Right atrium auricular region (tissue), 2 donors: Measurements from ENCODE around the gene TSPYL6. TPM values are rescaled to one million over a fixed set of nuclear protein-coding genes. Genes with fewer than 3 reads are reported as not detected.
"Not testable (repeated sequence)": the region's sequence is repeated elsewhere in the genome, so short reads cannot be mapped to it uniquely, and the experiment has no call there.

ENCODE experiments used
- DNase-seq: peaks from one replicate; pipeline ENCODE4 v3.0.0-alpha.2; 2019; ENCODE audit warnings: low spot score
- H3K27ac ChIP-seq, 2 donors: fragments of 200-600 bp; sonication (generic); 1 replicate in 1 of 2; 2 replicates in 1 of 2; pipeline ENCODE4 v1.5.1; 2016 to 2019
- H3K27me3 ChIP-seq, 2 donors: fragments of 200-600 bp; sonication (generic); one replicate each; pipeline versions ENCODE4 v1.5.1 to v1.6.0; 2017 to 2019
- H3K36me3 ChIP-seq: fragments of 200-600 bp; sonication (generic); one replicate; pipeline ENCODE4 v1.5.1; 2016
- H3K4me1 ChIP-seq, 2 donors: fragments of 200-600 bp; sonication (generic); one replicate each; pipeline versions ENCODE4 v1.5.1 to v1.6.0; 2017 to 2019
- H3K4me3 ChIP-seq, 2 donors: fragments of 200-600 bp; sonication (generic); 1 replicate in 1 of 2; 2 replicates in 1 of 2; pipeline ENCODE4 v1.5.1; 2017 to 2019; ENCODE audit warnings: mild to moderate bottlenecking in 1 of 2, moderate library complexity in 1 of 2
- H3K9me3 ChIP-seq, 2 donors: fragments of 200-600 bp; sonication (generic); one replicate each; pipeline ENCODE4 v1.5.1; 2019
- total RNA-seq, 2 donors: library from RNA; depleted of rRNA; stranded (reverse); fragments of >200 nt; gene quantifications; one replicate each; pipeline ENCODE4 v1.1.0, GENCODE V29; 2016
- TF ChIP-seq, protein P1 (sequence below), 2 donors: fragments of 200-600 bp; sonication (generic); IDR thresholded peaks; one replicate each; pipeline ENCODE4 v1.5.1; 2019; ENCODE audit warnings: antibody characterized with exemption in 2 of 2

TSPYL6 gene
- total RNA-seq, 2 donors from 2014 or later: not detected

DNA sequence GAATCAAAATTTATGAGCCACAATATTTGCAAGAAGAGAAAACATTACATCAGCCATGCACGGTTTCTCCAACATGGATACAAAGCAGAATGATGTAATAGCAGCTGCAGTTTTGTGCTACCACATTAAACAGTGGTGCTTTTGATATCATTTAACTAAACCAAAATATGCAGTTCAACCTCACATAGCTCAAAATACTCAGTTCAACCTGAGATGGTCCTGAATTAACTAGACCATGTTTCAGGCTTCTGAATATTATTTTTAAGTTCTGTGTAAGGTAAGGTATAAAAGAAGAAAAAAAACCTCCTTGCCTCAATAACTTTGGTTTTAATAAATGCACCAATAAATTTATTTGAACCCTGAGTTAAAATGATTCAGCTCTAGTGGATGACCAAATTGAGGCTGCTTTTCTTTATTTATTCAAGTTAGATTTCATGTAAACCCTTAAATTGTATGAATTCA is 18.8 kb upstream of the TSPYL6 start:
- Histone ChIP-seq H3K27me3 (no peaks in the 10 kb centered on the region), H3K9me3 (no peaks in the 10 kb centered on the region), H3K4me1 (no peaks in the 10 kb centered on the region), H3K27ac (peak overlapping the region in 1 of 2 donors; percentile 32), H3K4me3 (no peak overlapping the region), H3K36me3 (no peaks in the 10 kb centered on the region)
- DNase-seq: no peak
- TF ChIP-seq, protein P1, sequence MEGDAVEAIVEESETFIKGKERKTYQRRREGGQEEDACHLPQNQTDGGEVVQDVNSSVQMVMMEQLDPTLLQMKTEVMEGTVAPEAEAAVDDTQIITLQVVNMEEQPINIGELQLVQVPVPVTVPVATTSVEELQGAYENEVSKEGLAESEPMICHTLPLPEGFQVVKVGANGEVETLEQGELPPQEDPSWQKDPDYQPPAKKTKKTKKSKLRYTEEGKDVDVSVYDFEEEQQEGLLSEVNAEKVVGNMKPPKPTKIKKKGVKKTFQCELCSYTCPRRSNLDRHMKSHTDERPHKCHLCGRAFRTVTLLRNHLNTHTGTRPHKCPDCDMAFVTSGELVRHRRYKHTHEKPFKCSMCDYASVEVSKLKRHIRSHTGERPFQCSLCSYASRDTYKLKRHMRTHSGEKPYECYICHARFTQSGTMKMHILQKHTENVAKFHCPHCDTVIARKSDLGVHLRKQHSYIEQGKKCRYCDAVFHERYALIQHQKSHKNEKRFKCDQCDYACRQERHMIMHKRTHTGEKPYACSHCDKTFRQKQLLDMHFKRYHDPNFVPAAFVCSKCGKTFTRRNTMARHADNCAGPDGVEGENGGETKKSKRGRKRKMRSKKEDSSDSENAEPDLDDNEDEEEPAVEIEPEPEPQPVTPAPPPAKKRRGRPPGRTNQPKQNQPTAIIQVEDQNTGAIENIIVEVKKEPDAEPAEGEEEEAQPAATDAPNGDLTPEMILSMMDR (IDR thresholded peaks at IDR 0.05): no peak

DNA sequence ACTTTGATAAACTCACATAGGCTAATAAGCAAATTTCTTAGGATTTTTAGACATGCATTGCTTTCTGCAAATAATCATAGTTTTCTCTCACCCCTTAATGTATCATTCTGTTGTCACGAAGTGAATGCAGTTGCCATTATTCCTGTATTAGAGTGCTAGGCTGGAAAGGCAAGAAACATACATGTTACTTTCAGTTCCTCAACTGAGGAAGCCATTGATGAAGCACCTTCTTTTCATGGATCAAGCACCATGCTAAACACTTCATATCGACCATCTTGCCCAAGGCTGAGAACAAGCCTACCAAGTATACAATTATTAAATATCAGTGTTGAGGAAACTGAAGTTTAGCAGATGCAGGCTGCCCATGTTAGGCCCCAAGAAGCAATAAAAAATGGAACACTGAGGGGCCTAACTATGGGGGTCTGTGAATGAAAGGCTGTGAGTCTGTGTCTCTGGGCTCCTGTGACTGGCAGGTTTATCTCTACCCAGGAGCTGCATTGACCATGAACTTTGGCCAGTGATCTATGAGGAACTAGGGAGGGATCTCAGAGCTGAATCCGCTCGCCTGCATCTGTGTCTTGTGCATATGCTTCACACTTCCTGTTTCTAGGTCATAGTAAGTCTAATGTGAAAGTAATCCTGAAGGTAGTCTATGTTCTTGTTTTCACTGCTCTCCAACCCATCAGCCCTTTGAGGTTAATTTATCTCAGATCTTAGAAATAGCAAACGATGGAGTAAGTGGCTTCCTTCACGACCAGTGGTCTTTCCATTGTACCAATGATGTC is 16.0 kb upstream of the TSPYL6 start:
- no peak for DNase-seq
- Histone ChIP-seq H3K4me1 (no peaks in the 10 kb centered on the region), H3K27me3 (no peaks in the 10 kb centered on the region), H3K4me3 (no peak overlapping the region), H3K9me3 (no peaks in the 10 kb centered on the region), H3K27ac (no peak overlapping the region), H3K36me3 (no peaks in the 10 kb centered on the region)
- TF ChIP-seq, protein P1 (IDR thresholded peaks at IDR 0.05): no peak

DNA sequence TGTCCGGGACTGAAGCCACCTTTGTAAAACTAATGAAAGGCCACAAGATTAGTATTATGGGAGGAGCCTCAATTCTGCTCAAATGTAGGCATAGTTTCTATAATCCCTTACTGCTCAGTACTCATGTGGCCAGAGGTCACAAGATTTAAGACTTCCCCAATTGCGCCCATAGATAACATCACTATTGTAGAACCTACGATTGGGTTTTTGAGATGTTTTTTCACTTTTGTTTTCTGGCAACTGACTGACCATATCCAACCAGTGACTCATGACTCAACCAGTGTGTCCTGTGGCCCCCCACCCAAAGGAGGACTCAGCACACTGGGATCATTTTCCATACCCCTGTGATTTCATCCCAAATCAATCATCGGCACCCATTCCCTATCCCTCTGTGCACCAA is 15.2 kb upstream of the TSPYL6 start:
- H3K4me1 ChIP-seq: no peaks in the 10 kb centered on the region
- TF ChIP-seq, protein P1 (IDR thresholded peaks at IDR 0.05): no peak
- no peak overlapping the region for H3K27ac ChIP-seq
- no peak for DNase-seq
- H3K27me3 ChIP-seq: no peaks in the 10 kb centered on the region
- no peaks in the 10 kb centered on the region for H3K9me3 ChIP-seq
- no peak overlapping the region for H3K4me3 ChIP-seq
- no peaks in the 10 kb centered on the region for H3K36me3 ChIP-seq

DNA sequence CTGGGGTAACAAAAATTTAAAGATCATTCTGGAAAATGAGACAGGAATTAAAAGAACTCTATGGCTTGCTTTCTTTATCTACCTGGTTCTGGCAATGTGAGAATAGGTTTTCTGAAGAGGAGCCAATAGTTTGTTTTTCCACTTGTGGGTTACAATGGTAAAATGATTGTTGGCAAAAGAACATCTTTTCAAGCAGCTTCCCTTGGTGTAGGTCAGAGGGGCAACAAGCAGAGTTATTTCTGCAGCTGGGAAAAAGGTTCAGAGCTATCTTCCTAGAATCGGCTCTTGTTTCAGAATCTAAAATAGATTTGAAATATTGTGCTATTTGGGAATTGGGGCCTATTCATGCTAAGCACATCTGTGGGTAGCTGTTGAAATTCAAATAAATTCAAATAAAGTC is 11.5 kb upstream of the TSPYL6 start:
- H3K9me3 ChIP-seq: no peaks in the 10 kb centered on the region
- no peaks in the 10 kb centered on the region for H3K4me1 ChIP-seq
- no peak for DNase-seq
- H3K27me3 ChIP-seq: no peaks in the 10 kb centered on the region
- H3K27ac ChIP-seq: no peak overlapping the region
- H3K4me3 ChIP-seq: no peak overlapping the region
- TF ChIP-seq, protein P1 (IDR thresholded peaks at IDR 0.05): no peak
- H3K36me3 ChIP-seq: no peaks in the 10 kb centered on the region

DNA sequence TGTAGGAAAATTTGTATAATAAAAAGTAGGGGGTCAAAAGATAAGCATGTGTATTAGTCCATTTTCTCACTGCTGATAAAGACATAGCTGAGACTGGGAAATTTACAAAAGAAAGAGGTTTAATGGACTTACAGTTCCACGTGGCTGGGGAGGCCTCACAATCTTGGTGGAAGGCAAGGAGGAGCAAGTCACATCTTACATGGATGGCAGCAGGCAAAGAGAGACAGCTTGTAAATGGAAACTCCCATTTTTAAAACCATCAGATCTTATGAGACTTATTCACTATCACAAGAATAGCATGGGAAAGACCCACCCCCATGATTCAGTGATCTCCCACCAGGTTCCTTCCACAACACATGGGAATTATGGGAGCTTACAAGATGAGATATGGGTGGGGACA is 9.1 kb upstream of the TSPYL6 start:
- not testable (repeated sequence) for H3K27me3 ChIP-seq, H3K4me1 ChIP-seq, H3K36me3 ChIP-seq, H3K4me3 ChIP-seq, DNase-seq, H3K9me3 ChIP-seq, H3K27ac ChIP-seq

DNA sequence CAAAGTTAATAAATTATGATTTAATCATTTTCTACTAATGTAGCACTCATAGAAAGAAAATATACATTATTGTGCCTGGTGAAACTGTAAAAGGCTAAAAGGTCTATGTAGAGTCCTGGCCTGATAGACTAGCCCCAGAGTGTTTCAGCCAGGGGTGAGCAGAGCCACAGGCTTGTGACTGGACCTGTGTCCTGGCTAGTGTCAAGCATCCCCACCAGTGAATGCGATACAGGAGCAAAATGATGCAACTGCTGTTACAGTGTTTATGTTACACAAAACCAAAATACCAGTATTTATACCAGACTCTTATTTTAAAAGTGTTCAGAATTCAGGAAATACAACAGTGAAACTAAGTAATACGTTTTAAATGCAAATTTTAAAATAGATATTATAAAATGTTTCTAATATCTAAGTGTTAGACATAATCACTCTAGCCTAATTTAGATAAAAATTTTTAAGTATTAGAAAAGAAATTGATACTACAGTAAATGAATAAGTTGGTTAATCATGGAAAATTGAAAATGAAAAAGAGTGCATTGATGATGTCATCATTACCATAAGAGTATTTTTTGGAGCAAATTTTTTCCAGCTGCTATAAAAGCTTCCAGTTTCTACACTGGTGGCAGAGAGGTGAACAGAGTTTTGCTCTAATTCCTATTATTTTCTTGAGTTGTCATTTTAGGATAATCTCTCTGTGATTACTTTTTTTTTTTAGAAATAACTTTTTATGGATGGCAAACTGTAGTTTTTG is 6.2 kb upstream of the TSPYL6 start:
- no peaks in the 10 kb centered on the region for H3K27me3 ChIP-seq
- H3K4me3 ChIP-seq: no peak overlapping the region
- no peak overlapping the region for H3K27ac ChIP-seq
- no peaks in the 10 kb centered on the region for H3K36me3 ChIP-seq
- no peaks in the 10 kb centered on the region for H3K4me1 ChIP-seq
- TF ChIP-seq, protein P1 (IDR thresholded peaks at IDR 0.05): no peak
- DNase-seq: no peak
- no peaks in the 10 kb centered on the region for H3K9me3 ChIP-seq
